NCI-H524 (cell line): ENCODE results near the gene MLPH.
"Not testable (repeated sequence)": the region's sequence is repeated elsewhere in the genome, so short reads cannot be mapped to it uniquely, and the experiment has no call there.

Experiments used
- DNase-seq, 2 experiments: peaks; one replicate each; lab custom pipeline; 2025; lab: John Stamatoyannopoulos, UW

MLPH gene

GRCh38 chr2:237457388-237457941 lies 29.6 kb upstream of the MLPH start:
- DNase-seq: no peak

- no peak for DNase-seq
Observed at GRCh38 chr2:237458519-237458918, 28.5 kb upstream of the MLPH start.

GRCh38 chr2:237459226-237459625 lies 27.8 kb upstream of the MLPH start:
- DNase-seq: no peak

GRCh38 chr2:237459741-237460174 lies 27.3 kb upstream of the MLPH start:
- DNase-seq: no peak

GRCh38 chr2:237464757-237465391 lies 22.2 kb upstream of the MLPH start:
- no peak for DNase-seq

- no peak for DNase-seq
Observed at GRCh38 chr2:237465515-237466148, 21.4 kb upstream of the MLPH start.

GRCh38 chr2:237466211-237466610 lies 20.8 kb upstream of the MLPH start:
- no peak for DNase-seq

GRCh38 chr2:237467447-237468179 lies 19.4 kb upstream of the MLPH start:
- no peak for DNase-seq

- not testable (repeated sequence) for DNase-seq
Observed at GRCh38 chr2:237469410-237469809, 17.6 kb upstream of the MLPH start.

GRCh38 chr2:237469849-237470248 lies 17.2 kb upstream of the MLPH start:
- no peak for DNase-seq

- DNase-seq: no peak
Observed at GRCh38 chr2:237470914-237471313, 16.1 kb upstream of the MLPH start.

- peak; percentile 14 to 16 for DNase-seq
Observed at GRCh38 chr2:237471438-237472186, 15.4 kb upstream of the MLPH start.

- DNase-seq: no peak
Observed at GRCh38 chr2:237472187-237472712, 14.8 kb upstream of the MLPH start.

GRCh38 chr2:237472909-237473877 lies 13.9 kb upstream of the MLPH start:
- no peak for DNase-seq

- no peak for DNase-seq
Observed at GRCh38 chr2:237473878-237474441, 13.1 kb upstream of the MLPH start.

GRCh38 chr2:237474442-237474911 lies 12.6 kb upstream of the MLPH start:
- no peak for DNase-seq

- DNase-seq: peak; percentile 55 to 60
Observed at GRCh38 chr2:237474931-237475703, 11.9 kb upstream of the MLPH start.

- peak; percentile 53 to 56 for DNase-seq
Observed at GRCh38 chr2:237475704-237476141, 11.3 kb upstream of the MLPH start.

- no peak for DNase-seq
Observed at GRCh38 chr2:237478095-237478494, 9.0 kb upstream of the MLPH start.
